ENCODE data around the gene CD99L2. TPM values are rescaled to one million over a fixed set of nuclear protein-coding genes. Genes with fewer than 3 reads are reported as not detected.

Gene CD99L2
- total RNA-seq, 1 donor from 2014 or later: 61.9 TPM

DNA sequence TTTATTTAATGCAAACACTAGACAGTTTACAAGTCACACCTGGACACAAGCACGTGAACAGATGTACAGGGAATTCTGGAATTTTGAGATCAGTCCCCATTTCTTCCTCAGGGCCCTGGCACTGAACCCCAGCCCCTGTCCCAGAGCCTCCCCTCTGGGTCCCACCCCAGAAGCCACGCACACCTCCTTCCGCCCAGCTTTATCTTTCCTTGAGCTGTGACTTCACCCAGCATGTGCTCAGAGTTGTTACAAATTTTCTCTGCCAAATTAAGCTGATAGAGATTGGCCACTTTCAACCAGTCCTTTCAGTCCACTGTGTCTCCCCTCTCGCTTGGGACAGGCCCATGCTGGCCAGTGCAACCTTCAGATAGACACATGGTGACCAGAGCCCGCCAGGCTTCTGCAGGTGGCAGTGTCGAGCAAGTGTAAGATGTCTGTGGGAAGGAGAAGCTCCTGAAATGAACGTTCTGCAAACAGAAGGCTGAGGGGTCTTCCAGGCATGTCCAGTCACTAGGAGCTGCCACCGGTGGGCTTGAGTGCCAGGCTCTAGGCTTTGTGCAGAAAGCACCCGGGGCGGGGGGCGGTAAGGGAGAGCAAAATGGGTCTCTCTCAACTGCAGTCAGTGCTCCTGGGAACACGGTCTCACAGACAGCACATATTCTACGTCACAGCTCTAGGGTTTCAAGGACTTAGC lies 132.0 kb downstream of the CD99L2 start:
- peak; percentile 53 for DNase-seq (ENCODE audit: extremely low spot score, unreplicated experiment)
- no peaks in the 10 kb centered on the region for H3K9me3 Mint-ChIP-seq (ENCODE audit: unreplicated experiment)
- H3K27ac Mint-ChIP-seq (ENCODE audit: unreplicated experiment): no peak overlapping the region
- no peaks in the 10 kb centered on the region for H3K36me3 Mint-ChIP-seq (ENCODE audit: unreplicated experiment)
- H3K4me1 Mint-ChIP-seq (ENCODE audit: unreplicated experiment): no peaks in the 10 kb centered on the region
- H3K4me3 Mint-ChIP-seq (ENCODE audit: unreplicated experiment): no peak overlapping the region
- TF ChIP-seq, protein P1, sequence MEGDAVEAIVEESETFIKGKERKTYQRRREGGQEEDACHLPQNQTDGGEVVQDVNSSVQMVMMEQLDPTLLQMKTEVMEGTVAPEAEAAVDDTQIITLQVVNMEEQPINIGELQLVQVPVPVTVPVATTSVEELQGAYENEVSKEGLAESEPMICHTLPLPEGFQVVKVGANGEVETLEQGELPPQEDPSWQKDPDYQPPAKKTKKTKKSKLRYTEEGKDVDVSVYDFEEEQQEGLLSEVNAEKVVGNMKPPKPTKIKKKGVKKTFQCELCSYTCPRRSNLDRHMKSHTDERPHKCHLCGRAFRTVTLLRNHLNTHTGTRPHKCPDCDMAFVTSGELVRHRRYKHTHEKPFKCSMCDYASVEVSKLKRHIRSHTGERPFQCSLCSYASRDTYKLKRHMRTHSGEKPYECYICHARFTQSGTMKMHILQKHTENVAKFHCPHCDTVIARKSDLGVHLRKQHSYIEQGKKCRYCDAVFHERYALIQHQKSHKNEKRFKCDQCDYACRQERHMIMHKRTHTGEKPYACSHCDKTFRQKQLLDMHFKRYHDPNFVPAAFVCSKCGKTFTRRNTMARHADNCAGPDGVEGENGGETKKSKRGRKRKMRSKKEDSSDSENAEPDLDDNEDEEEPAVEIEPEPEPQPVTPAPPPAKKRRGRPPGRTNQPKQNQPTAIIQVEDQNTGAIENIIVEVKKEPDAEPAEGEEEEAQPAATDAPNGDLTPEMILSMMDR (IDR thresholded peaks at IDR 0.05): no peak
- H3K27me3 Mint-ChIP-seq (ENCODE audit: unreplicated experiment): no peaks in the 10 kb centered on the region

DNA sequence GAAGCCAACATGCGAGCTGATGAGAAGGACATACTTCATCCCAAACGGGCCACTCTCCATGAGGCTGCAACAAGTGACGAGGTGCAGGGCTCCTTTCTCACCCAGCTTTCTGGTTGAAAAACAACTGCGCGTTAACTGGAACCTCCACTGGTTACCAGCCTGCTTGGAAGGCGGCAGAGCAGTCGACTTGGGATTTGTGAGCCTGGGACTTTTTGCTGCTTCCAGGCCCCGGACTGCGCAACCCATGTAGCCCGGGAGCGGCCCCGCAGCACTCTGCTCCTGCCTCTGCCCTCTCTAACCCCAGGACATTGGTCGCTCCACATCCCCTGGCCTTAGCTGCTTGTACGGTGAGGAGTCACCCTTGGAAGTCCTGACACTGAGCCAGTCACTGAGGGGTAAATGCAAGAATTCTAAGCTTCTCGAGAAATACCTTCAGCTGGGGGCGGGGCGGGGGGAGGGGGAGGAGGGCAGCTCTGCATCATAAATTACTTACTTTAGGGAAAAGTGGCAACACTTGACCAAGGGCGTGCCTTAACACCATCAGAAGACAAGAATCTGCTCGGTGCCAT lies 132.6 kb downstream of the CD99L2 start:
- Mint-ChIP-seq H3K4me3 (ENCODE audit: unreplicated experiment) (no peak overlapping the region), H3K27me3 (ENCODE audit: unreplicated experiment) (no peaks in the 10 kb centered on the region), H3K27ac (ENCODE audit: unreplicated experiment) (no peak overlapping the region), H3K4me1 (ENCODE audit: unreplicated experiment) (no peaks in the 10 kb centered on the region), H3K36me3 (ENCODE audit: unreplicated experiment) (no peaks in the 10 kb centered on the region), H3K9me3 (ENCODE audit: unreplicated experiment) (no peaks in the 10 kb centered on the region)
- TF ChIP-seq, protein P1 (IDR thresholded peaks at IDR 0.05): no peak
- peak; percentile 68 for DNase-seq (ENCODE audit: extremely low spot score, unreplicated experiment)

DNA sequence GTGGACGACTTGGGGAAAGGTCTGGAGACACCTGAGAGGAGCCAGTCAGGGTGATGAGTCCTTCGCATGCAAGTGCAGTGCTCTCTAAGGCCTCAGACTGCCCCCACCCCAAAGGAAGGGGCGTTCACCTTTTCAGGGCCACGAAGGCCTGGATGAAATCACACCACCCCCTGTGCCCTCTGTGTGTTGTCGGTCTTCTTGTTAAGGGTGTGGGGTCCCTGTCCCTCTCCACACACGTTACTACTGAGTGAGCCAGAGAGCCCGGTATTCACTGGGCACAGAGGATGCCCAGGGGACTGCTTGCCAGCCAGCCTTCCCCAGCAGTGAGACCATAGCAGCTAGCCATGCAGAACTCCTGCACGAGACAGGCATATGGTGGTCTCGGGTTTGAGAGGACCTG lies 133.2 kb downstream of the CD99L2 start:
- Mint-ChIP-seq H3K9me3 (ENCODE audit: unreplicated experiment) (no peaks in the 10 kb centered on the region), H3K27me3 (ENCODE audit: unreplicated experiment) (no peaks in the 10 kb centered on the region), H3K27ac (ENCODE audit: unreplicated experiment) (no peak overlapping the region), H3K4me1 (ENCODE audit: unreplicated experiment) (no peaks in the 10 kb centered on the region), H3K36me3 (ENCODE audit: unreplicated experiment) (no peaks in the 10 kb centered on the region), H3K4me3 (ENCODE audit: unreplicated experiment) (no peak overlapping the region)
- DNase-seq (ENCODE audit: extremely low spot score, unreplicated experiment): peak; percentile 54
- TF ChIP-seq, protein P1 (IDR thresholded peaks at IDR 0.05): no peak

DNA sequence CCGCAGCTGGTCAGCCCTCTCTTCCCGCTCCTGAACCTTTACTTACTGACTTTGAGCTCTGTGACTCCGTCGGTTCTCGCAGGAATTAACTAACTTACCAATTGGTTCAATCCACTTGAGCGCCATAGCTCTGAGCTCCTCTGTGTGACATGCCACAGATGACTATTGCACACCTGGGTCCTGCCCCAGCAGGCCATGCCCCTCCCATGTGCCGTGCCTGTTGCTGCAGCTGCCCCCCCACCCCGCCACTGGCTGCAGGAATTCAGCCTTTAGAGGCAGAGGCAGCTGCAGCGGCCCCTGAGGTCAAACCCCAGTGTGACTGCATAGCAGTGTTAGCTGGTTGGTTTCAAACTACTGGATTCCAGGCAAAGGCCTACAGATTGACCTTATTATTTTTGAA lies 134.7 kb downstream of the CD99L2 start:
- Mint-ChIP-seq H3K9me3 (ENCODE audit: unreplicated experiment) (no peaks in the 10 kb centered on the region), H3K36me3 (ENCODE audit: unreplicated experiment) (no peaks in the 10 kb centered on the region), H3K27ac (ENCODE audit: unreplicated experiment) (no peak overlapping the region), H3K27me3 (ENCODE audit: unreplicated experiment) (no peaks in the 10 kb centered on the region), H3K4me1 (ENCODE audit: unreplicated experiment) (no peaks in the 10 kb centered on the region), H3K4me3 (ENCODE audit: unreplicated experiment) (no peak overlapping the region)
- peak; percentile 76 for DNase-seq (ENCODE audit: extremely low spot score, unreplicated experiment)
- TF ChIP-seq, protein P1 (IDR thresholded peaks at IDR 0.05): no peak

GRCh38 chrX:150763303-150763797 lies 135.1 kb downstream of the CD99L2 start:
- peak; percentile 79 for DNase-seq (ENCODE audit: extremely low spot score, unreplicated experiment)
- Mint-ChIP-seq H3K9me3 (ENCODE audit: unreplicated experiment) (no peaks in the 10 kb centered on the region), H3K27ac (ENCODE audit: unreplicated experiment) (no peak overlapping the region), H3K4me1 (ENCODE audit: unreplicated experiment) (no peaks in the 10 kb centered on the region), H3K4me3 (ENCODE audit: unreplicated experiment) (no peak overlapping the region), H3K36me3 (ENCODE audit: unreplicated experiment) (no peaks in the 10 kb centered on the region), H3K27me3 (ENCODE audit: unreplicated experiment) (no peaks in the 10 kb centered on the region)
- TF ChIP-seq, protein P1 (IDR thresholded peaks at IDR 0.05): no peak
